K562 (cell line): ENCODE data around the gene EXOC3L1. TPM values are rescaled to one million over a fixed set of nuclear protein-coding genes. Genes with fewer than 3 reads are reported as not detected.

Source experiments
- ATAC-seq: fragments of 200-7000 bp; cut with Tn5 transposase; 3 replicates; pipeline ENCODE4 v1.9.1; 2020; ENCODE audit warnings: moderate library complexity
- BruUV-seq: library from RNA; stranded (reverse); fragments of 400-500 nt; replicated peaks from 2 replicates; lab custom pipeline; 2021; lab: Mats Ljungman, UMichigan
- CTCF ChIA-PET: fragments of 300-600 bp; formaldehyde crosslinking; extraction: SDS; loops from one replicate; lab custom pipeline; 2021; ENCODE audit warnings: low intra/inter-chr PET ratio; lab: Yijun Ruan, JAX
- POLR2A ChIA-PET: fragments of 300-600, 350-650 bp; sonication (Branson Sonifier 250); formaldehyde crosslinking; extraction: SDS; loops from one replicate; lab custom pipeline; 2021; ENCODE audit warnings: antibody characterized with exemption, inconsistent platforms; lab: Yijun Ruan, JAX
- DNase-seq, 4 experiments: peaks; one replicate each; pipeline versions ENCODE4 v3.0.0 to v3.0.0-alpha.2; 2011 to 2018; ENCODE audit warnings: low spot score in 3 of 4, mixed read lengths in 3 of 4; ENCODE audit errors: extremely low read depth in 1 of 4
- FAIRE-seq: peaks from 2 replicates; lab custom pipeline; 2011; peaks lifted over from hg19 to GRCh38; lab: Jason Lieb, UNC
- H2AFZ ChIP-seq: 2 replicates; pipeline ENCODE4 v1.6.0; 2011; ENCODE audit warnings: low read depth, low read length, control low read depth, inconsistent platforms
- H3K27ac ChIP-seq: fragments of 200-600 bp; 3 replicates; pipeline ENCODE4 v1.8.0; 2011; ENCODE audit warnings: low read depth, mild to moderate bottlenecking, control low read depth, inconsistent platforms, low read length, moderate library complexity, mixed read lengths; ENCODE audit errors: extremely low read depth
- H3K27me3 ChIP-seq, 2 experiments: fragments of 300-600 bp in 1 of 2; 2 replicates in 1 of 2; 3 replicates in 1 of 2; pipeline versions ENCODE4 v1.6.0 to v1.8.0; 2011; ENCODE audit warnings: inconsistent platforms in 2 of 2, low read length in 2 of 2, mild to moderate bottlenecking in 1 of 2, mixed read lengths in 1 of 2, moderate library complexity in 1 of 2; ENCODE audit not compliant: control insufficient read depth in 2 of 2, insufficient read depth in 2 of 2
- H3K36me3 ChIP-seq: fragments of 300-600 bp; 3 replicates; pipeline ENCODE4 v1.8.0; 2011; ENCODE audit warnings: mild to moderate bottlenecking, low read length, inconsistent platforms; ENCODE audit not compliant: control insufficient read depth, insufficient read depth
- H3K4me1 ChIP-seq, 2 experiments: fragments of 200-600 bp in 1 of 2; replicated peaks in 1 of 2; 2 replicates in 1 of 2; 3 replicates in 1 of 2; pipeline versions ENCODE4 v1.5.1 to v1.8.0; 2011; ENCODE audit warnings: inconsistent platforms in 2 of 2, low read length in 2 of 2, mild to moderate bottlenecking in 1 of 2, mixed read lengths in 1 of 2, moderate library complexity in 1 of 2; ENCODE audit not compliant: control insufficient read depth in 2 of 2, insufficient read depth in 2 of 2
- H3K4me2 ChIP-seq: 2 replicates; pipeline ENCODE4 v1.6.1; 2011; ENCODE audit warnings: low read length, control low read depth, inconsistent platforms, mixed read lengths; ENCODE audit not compliant: insufficient read depth
- H3K4me3 ChIP-seq: fragments of 200-600 bp; sonication (generic), shearing (Covaris generic); 2 replicates; pipeline ENCODE4 v1.5.1; 2016; ENCODE audit warnings: control low read depth, inconsistent platforms
- H3K79me2 ChIP-seq: fragments of 200-600 bp; 3 replicates; pipeline ENCODE4 v1.8.0; 2011; ENCODE audit warnings: low read length, inconsistent platforms; ENCODE audit not compliant: control insufficient read depth, insufficient read depth
- H3K9ac ChIP-seq, 2 experiments: 2 replicates each; pipeline versions ENCODE4 v1.6.0 to v1.6.1; 2011; ENCODE audit warnings: low read depth in 2 of 2, low read length in 2 of 2, control low read depth in 1 of 2, inconsistent platforms in 1 of 2, mild to moderate bottlenecking in 1 of 2, mixed read lengths in 1 of 2; ENCODE audit not compliant: insufficient read depth in 1 of 2
- H3K9me1 ChIP-seq: one replicate; pipeline ENCODE4 v1.6.0; 2011; ENCODE audit warnings: inconsistent platforms, mild to moderate bottlenecking, low read length, moderate library complexity; ENCODE audit not compliant: control insufficient read depth, insufficient read depth
- H3K9me3 ChIP-seq: replicated peaks from 2 replicates; pipeline ENCODE4 v1.5.1; 2011; ENCODE audit warnings: low read depth, low read length, inconsistent platforms; ENCODE audit not compliant: control insufficient read depth, insufficient read depth
- H4K20me1 ChIP-seq: replicated peaks from 2 replicates; pipeline ENCODE4 v1.6.1; 2011; ENCODE audit warnings: low read length, inconsistent platforms, mixed read lengths; ENCODE audit not compliant: control insufficient read depth, insufficient read depth
- ARNT ChIP-seq, 2 experiments: fragments of 450-650 bp; IDR thresholded peaks; 2 replicates each; pipeline ENCODE4 v1.6.1; 2016; ENCODE audit warnings: mild to moderate bottlenecking in 1 of 2
- ASH1L ChIP-seq: fragments of 450-650 bp; IDR thresholded peaks from 2 replicates; pipeline ENCODE4 v1.6.1; 2018; ENCODE audit warnings: borderline replicate concordance, mild to moderate bottlenecking, low read depth; ENCODE audit not compliant: partially characterized antibody
- DLX4 ChIP-seq: fragments of 250-450 bp; sonication (Bioruptor Pico); IDR thresholded peaks from 2 replicates; pipeline ENCODE4 v1.6.1; 2021; ENCODE audit warnings: mild to moderate bottlenecking
- GABPA ChIP-seq: fragments of 200-800 bp; sonication (Bioruptor generic); conservative IDR thresholded peaks from 2 replicates; pipeline ENCODE4 v1.6.1; 2016; ENCODE audit warnings: low read depth, missing genetic modification characterization, missing compliant biosample characterization
- KDM4B ChIP-seq, 2 experiments: fragments of 450-650 bp in 1 of 2; sonication (generic) in 1 of 2; IDR thresholded peaks; 2 replicates each; pipeline ENCODE4 v1.6.1; 2016 to 2017; ENCODE audit warnings: borderline replicate concordance in 2 of 2, antibody characterized with exemption in 1 of 2, low read depth in 1 of 2, mild to moderate bottlenecking in 1 of 2
- MYC ChIP-seq, 2 experiments: fragments of 250-450 bp in 1 of 2; sonication (Bioruptor Pico) in 1 of 2; IDR thresholded peaks; 2 replicates each; pipeline versions ENCODE4 v1.5.1 to v1.6.1; 2012 to 2021; ENCODE audit warnings: low read depth in 2 of 2, borderline replicate concordance in 1 of 2, improper control_type of control experiment in 1 of 2, low read length in 1 of 2, mild to moderate bottlenecking in 1 of 2, moderate library complexity in 1 of 2
- NFATC3 ChIP-seq: fragments of 450-650 bp; IDR thresholded peaks from 2 replicates; pipeline ENCODE4 v1.6.1; 2017; ENCODE audit warnings: mild to moderate bottlenecking
- NFE2L1 ChIP-seq: fragments of 450-650 bp; IDR thresholded peaks from 2 replicates; pipeline ENCODE4 v1.6.1; 2016; ENCODE audit warnings: missing genetic modification characterization, low read depth, mild to moderate bottlenecking, missing compliant biosample characterization, moderate library complexity, borderline replicate concordance
- PREB ChIP-seq: sonication (generic); formaldehyde crosslinking; IDR thresholded peaks from 2 replicates; pipeline ENCODE4 v1.8.1; 2023; ENCODE audit warnings: mild to moderate bottlenecking, missing genetic modification reagents
- RFX5 ChIP-seq: IDR thresholded peaks from 2 replicates; pipeline ENCODE4 v1.6.1; 2011; ENCODE audit warnings: low read depth, mild to moderate bottlenecking, improper control_type of control experiment, low read length
- SMAD2 ChIP-seq: fragments of 150-350 bp; IDR thresholded peaks from 2 replicates; pipeline ENCODE4 v1.6.1; 2014; ENCODE audit warnings: low read depth, mild to moderate bottlenecking, low read length
- SMARCA5 ChIP-seq: fragments of 450-650 bp; IDR thresholded peaks from 2 replicates; pipeline ENCODE4 v1.6.1; 2016
- SUPT5H ChIP-seq: fragments of 450-650 bp; IDR thresholded peaks from 2 replicates; pipeline ENCODE4 v1.6.1; 2016
- XRCC3 ChIP-seq: fragments of 450-650 bp; IDR thresholded peaks from 2 replicates; pipeline ENCODE4 v1.6.1; 2017; ENCODE audit warnings: mild to moderate bottlenecking, moderate library complexity
- ZBTB1 ChIP-seq: sonication (generic); formaldehyde crosslinking; IDR thresholded peaks from 2 replicates; pipeline ENCODE4 v1.8.1; 2023; ENCODE audit warnings: missing genetic modification reagents, low read depth, mild to moderate bottlenecking, borderline replicate concordance
- ZBTB26 ChIP-seq: fragments of 450-650 bp; formaldehyde crosslinking; IDR thresholded peaks from 2 replicates; pipeline ENCODE4 v1.4.0; 2022; ENCODE audit warnings: missing genetic modification characterization
- ZEB2 ChIP-seq: fragments of 450-650 bp; IDR thresholded peaks from 2 replicates; pipeline ENCODE4 v1.6.1; 2016
- ZNF174 ChIP-seq: fragments of 250-450 bp; sonication (Bioruptor Pico); IDR thresholded peaks from 2 replicates; pipeline ENCODE4 v1.4.0; 2020; ENCODE audit warnings: mild to moderate bottlenecking
- ZNF449 ChIP-seq: fragments of 250-450 bp; sonication (Bioruptor Pico); IDR thresholded peaks from 2 replicates; pipeline ENCODE4 v1.8.0; 2022; ENCODE audit warnings: moderate library complexity, mild to moderate bottlenecking, inconsistent platforms
- WGBS: fragments of 100-300 bp; shearing (Covaris generic); methylation state at CpG from one replicate; pipeline ENCODE4 v1.1.6; 2016; ENCODE audit warnings: low coverage, mixed read lengths; ENCODE audit not compliant: insufficient coverage; ENCODE audit errors: missing lambda C conversion rate; 5-methylcytosine and 5-hydroxymethylcytosine counted together
- in situ Hi-C: fragments of 300-500 bp; cut with MboI; formaldehyde crosslinking; loops from 4 replicates; pipeline ENCODE4 v1.15.0; 2018; ENCODE audit warnings: inconsistent platforms, mixed read lengths
- intact Hi-C: fragments of 100-400 bp; cut with micrococcal nuclease; formaldehyde crosslinking; loops from 2 replicates; pipeline ENCODE4 v1.14.2; 2022
- polyA plus RNA-seq, 8 experiments: library from polyadenylated mRNA; depleted of rRNA in 4 of 8; stranded (reverse) in 5 of 8; unstranded in 3 of 8; fragments of >200 nt; fragmentation: Nextera tagmentation in 2 of 8; fragmentation: Illumina TruSeq in 1 of 8; extraction: Ambion mirVana in 2 of 8; extraction: Trizol in 1 of 8; gene quantifications; 2 replicates each; pipeline versions ENCODE4 v1.2.1 to v1.2.3, GENCODE V29; 2011 to 2014; ENCODE audit warnings: inconsistent platforms in 1 of 8, missing spikeins in 1 of 8
- total RNA-seq, 7 experiments: library from RNA; depleted of rRNA in 6 of 7; stranded (reverse); fragments of >200 nt in 6 of 7; fragmentation: Illumina TruSeq in 2 of 7; extraction: Trizol in 2 of 7; gene quantifications; 2 replicates each; pipeline versions ENCODE4 v1.2.1 to v1.2.3, GENCODE V29; 2011 to 2021; ENCODE audit warnings: low replicate concordance in 1 of 7

EXOC3L1 gene
- total and polyA plus RNA-seq, 9 of the 15 experiments (the other 6 are each of a cell fraction or from before 2014, with no cell fraction given): 0.08 TPM; not detected in 8

- Histone ChIP-seq H3K36me3 (peaks cover 38% of the 10 kb centered on the region), H2AFZ (peak overlapping the region; percentile 88), H3K27me3 (no peaks in the 10 kb centered on the region), H3K79me2 (peaks cover 46% of the 10 kb centered on the region), H3K4me3 (peak overlapping the region; percentile 83), H3K9ac (peak overlapping the region in 1 of 2 experiments; percentile 24; a peak in 3 of 4 replicates), H3K4me2 (peak overlapping the region; percentile 97), H4K20me1 (no peaks in the 10 kb centered on the region), H3K9me1 (no peaks in the 10 kb centered on the region), H3K27ac (peak overlapping the region; percentile 50; the same call in 2 of the 3 replicates), H3K4me1 (peaks cover 38 to 72% of the 10 kb centered on the region in 2 experiments), H3K9me3 (no peaks in the 10 kb centered on the region)
- in situ Hi-C loops (no loop called here), intact Hi-C loops (loop anchor here (5.0 kb wide), 1 partner anchor 36 kb away; the partner anchor contains the start of gene TMEM208)
- no peak for DNase-seq
- CTCF ChIA-PET: no interaction called here
- no peak for FAIRE-seq
- peak; percentile 12 for ATAC-seq
- no TSS peak for BruUV-seq
- 6% methylated on average over 9 of the region's 9 CpGs for WGBS
- POLR2A ChIA-PET: interaction anchor here (0.7 to 1.0 kb wide), 2 partner anchors 15 to 171 kb away, joined by 3 read pairs; no protein-coding TSS in a partner anchor
- TF ChIP-seq ZBTB26 (CRISPR knock-in tag): no peak
- TF ChIP-seq XRCC3: no peak
- no peak for TF ChIP-seq DLX4 (CRISPR knock-in tag)
- TF ChIP-seq GABPA (tag): no peak
- no peak for TF ChIP-seq ZNF174 (CRISPR knock-in tag)
- TF ChIP-seq ASH1L: no peak
- TF ChIP-seq KDM4B (IDR thresholded peaks at IDR 0.05; ENCODE audit: borderline replicate concordance in 2 of 2, low read depth in 1 of 2): no peak
- TF ChIP-seq SUPT5H: no peak
- TF ChIP-seq SMARCA5: no peak
- TF ChIP-seq ZEB2: 0 out of 2 replicates have a peak, but pooled peaks have one; percentile 35
- no peak for TF ChIP-seq ZNF449 (CRISPR knock-in tag)
- no peak for TF ChIP-seq ZBTB1 (CRISPR knock-in tag)
- no peak for TF ChIP-seq MYC (IDR thresholded peaks at IDR 0.05; ENCODE audit: low read depth, low read length)
- no peak for TF ChIP-seq MYC (CRISPR knock-in tag; IDR thresholded peaks at IDR 0.05; ENCODE audit: borderline replicate concordance, low read depth)
- TF ChIP-seq ARNT (IDR thresholded peaks at IDR 0.05): no peak
- TF ChIP-seq NFATC3: no peak
- TF ChIP-seq RFX5: no peak
- TF ChIP-seq NFE2L1: no peak
- no peak for TF ChIP-seq SMAD2
- 0 out of 2 replicates have a peak, but pooled peaks have one; percentile 31 for TF ChIP-seq PREB (CRISPR knock-in tag)
These were observed 1.6 kb upstream of the EXOC3L1 start for GRCh38 chr16:67191411-67191994.
